HG02973 (cell line): ENCODE measurements around the gene MTRF1.
A peak's percentile ranks its signal among the peaks of the same experiment; 100 is the strongest.

ENCODE experiments used
- ATAC-seq: cut with Tn5 transposase; IDR thresholded peaks from one replicate; pipeline ENCODE4 v1.9.1; 2021; ENCODE audit warnings: moderate library complexity; ENCODE audit not compliant: unreplicated experiment

The MTRF1 gene

GRCh38 chr13:41224113-41225110 is 39.0 kb downstream of the MTRF1 start:
- ATAC-seq: no peak

- peak; percentile 89 for ATAC-seq
These were observed 41.0 kb downstream of the MTRF1 start for GRCh38 chr13:41222259-41222852.

DNA sequence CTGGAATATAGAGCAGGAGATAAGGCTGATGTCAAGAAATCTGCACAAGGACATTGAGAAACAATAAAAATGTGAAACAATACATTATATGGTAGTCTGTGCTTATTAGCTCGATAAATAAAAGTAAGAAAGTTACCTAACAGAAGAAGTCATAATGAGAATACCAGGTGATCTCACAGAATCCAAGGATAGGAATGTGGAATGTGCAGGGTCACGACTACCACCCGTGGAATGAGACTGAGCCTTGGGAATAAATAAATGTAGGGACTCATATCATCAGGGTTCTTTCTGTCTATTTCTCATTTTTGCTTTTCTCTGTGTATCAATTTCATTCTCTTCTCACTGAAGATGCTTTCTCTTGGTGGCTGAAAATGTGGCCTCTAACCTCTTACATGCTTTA is 43.0 kb downstream of the MTRF1 start:
- ATAC-seq: no peak

- no peak for ATAC-seq
These were observed 47.2 kb downstream of the MTRF1 start for GRCh38 chr13:41216160-41216559.

DNA sequence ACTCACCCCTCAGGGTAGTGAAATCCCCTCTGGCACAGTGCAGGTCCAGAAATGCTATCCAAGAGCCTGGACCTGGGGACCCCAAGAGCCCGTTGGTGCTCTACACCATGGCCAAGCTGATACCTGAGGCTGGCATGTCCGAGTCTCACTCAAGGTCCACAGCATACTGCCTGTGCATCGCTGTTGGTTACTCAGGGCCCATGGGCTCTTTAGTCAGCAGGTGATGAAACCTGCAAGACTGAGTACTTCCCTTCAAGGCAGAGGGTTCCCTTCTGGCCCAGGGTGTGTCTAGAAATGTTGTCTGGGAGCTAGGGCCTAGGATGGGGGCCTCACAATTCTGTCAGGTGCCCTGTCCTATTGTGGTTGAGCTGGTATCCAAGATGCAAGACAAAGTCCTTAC is 49.5 kb downstream of the MTRF1 start:
- ATAC-seq: no peak

GRCh38 chr13:41213316-41213715 is 50.1 kb downstream of the MTRF1 start:
- no peak for ATAC-seq

DNA sequence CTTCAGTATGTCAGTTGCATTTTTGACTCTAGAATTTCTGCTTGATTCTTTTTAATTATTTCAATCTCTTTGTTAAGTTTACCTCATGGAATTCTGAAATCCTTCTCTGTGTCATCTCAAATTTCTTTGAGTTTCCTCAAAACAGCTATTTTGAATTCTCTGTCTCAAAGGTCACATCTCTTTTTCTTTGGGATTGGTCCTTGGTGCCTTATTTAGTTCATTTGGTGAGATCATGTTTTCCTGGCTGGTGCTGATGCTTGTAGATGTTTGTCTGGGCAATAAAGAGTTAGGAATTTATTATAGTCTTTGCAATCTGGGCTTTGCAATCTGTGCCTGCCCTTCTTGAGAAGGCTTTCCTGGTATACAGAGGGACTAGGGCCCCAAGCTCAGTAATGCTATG is 50.5 kb downstream of the MTRF1 start:
- ATAC-seq: no peak

GRCh38 chr13:41211062-41211461 is 52.3 kb downstream of the MTRF1 start:
- ATAC-seq: no peak

GRCh38 chr13:41206467-41206866 is 56.9 kb downstream of the MTRF1 start:
- ATAC-seq: no peak

DNA sequence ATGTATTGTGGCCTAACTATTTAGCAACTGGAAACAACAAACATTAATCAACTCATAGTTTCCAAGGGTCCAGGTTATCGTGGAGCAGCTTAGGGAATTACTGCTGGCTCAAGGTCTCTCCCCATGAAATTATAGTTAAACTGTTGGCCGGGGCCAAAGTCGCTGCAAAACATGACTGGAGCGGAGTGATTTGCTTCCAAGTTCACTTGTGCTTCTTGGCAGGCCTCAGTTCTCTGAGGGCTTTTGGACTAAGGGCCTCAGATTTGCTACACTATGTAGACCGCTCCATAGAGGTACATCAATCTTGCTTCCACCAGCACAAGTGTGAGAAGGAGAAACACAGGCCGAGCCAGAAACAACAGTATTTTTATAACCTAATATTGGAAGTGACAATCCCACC is 59.6 kb downstream of the MTRF1 start:
- no peak for ATAC-seq

DNA sequence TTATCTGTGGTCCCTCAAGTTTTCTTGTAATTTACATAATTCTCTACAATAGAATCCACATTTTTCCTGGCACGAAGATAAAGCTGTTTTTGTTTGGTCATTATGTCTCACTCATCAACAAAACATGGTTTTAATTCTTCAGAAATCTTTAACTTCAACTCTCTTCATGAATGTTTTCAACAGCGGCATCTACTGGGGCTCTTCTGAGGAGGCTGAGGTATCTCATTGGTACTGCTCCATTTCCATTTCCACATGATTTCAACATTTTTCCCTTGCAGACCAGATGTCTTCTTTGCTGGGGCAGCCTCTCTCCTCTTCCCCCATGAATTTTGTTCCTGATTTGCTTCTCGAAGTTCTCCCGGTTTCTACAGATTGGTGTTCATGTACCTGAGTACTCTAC is 63.2 kb downstream of the MTRF1 start:
- no peak for ATAC-seq

GRCh38 chr13:41199526-41199925 is 63.9 kb downstream of the MTRF1 start:
- ATAC-seq: peak; percentile 68

GRCh38 chr13:41199079-41199478 is 64.3 kb downstream of the MTRF1 start:
- no peak for ATAC-seq

DNA sequence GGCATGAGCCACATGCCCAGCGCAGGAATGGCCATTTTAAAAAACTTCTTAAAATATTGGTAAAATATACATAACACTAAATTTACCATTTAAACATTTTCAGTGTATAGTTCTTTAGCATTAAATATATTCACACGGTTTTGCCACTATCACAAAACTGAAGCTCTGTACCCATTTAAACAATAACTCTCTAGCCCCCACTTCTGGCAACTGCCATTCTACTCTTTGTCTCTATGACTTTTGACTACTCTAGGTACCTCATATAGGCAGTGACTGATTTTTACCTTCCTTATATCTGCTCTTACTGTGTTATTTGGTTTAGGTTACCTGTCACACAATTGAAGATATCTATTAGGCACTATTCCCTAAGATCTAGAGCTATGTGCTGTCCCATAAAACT is 66.8 kb downstream of the MTRF1 start:
- ATAC-seq: no peak

DNA sequence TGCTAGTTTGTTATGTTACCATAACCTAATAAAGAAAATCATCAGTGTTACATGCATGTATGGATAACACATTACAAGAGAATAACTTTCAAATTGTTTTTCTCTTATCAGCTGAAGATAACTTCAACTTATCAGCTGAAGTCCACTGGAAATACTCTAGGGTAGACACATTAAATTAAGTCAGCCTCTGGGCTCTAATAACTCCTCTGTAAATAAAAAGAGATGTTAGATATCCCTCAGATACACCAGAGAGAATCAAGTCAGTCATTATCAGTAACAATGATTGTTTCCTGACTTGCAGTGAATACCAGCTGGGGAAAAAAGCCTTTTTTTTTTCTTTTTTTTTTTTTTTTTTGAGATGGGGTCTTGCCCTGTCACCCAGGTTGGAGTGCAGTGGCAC is 67.4 kb downstream of the MTRF1 start:
- no peak for ATAC-seq

GRCh38 chr13:41193919-41194824 is 69.2 kb downstream of the MTRF1 start, which contains the start of gene KBTBD7:
KBTBD7 (minus strand) TSS chr13:41194569; CDS start chr13:41194257, 312 bp downstream.
- peak; percentile 93 for ATAC-seq

- no peak for ATAC-seq
These were observed 69.9 kb downstream of the MTRF1 start for GRCh38 chr13:41193469-41193868.

DNA sequence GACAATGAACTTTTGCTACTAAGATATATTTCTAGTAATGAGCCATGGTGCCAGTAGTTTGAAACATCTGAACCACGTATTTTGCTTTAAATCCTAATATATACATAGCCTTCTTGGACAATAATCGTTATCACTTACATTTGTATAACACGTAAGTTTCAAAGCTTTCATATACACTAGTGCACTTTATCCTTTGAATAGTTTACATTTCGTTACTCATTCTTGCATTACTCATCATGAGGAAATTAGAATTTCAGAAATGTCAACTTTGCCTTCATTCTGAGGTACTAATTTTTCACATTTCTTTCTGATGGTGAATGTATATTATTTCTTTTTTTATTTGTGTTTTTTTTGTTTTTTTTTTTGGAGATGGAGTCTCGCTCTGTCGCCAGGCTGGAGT is 74.8 kb downstream of the MTRF1 start:
- ATAC-seq: no peak

GRCh38 chr13:41186481-41186880 is 76.9 kb downstream of the MTRF1 start:
- no peak for ATAC-seq

- no peak for ATAC-seq
These were observed 81.1 kb downstream of the MTRF1 start for GRCh38 chr13:41182231-41182630.

GRCh38 chr13:41179593-41180250 is 83.7 kb downstream of the MTRF1 start:
- no peak for ATAC-seq
